Tibial nerve (tissue), 4 donors: ENCODE measurements around the gene GSG1.

Experiments used
- EP300 ChIP-seq, 2 donors: sonication (generic); formaldehyde crosslinking; IDR thresholded peaks; one replicate each; pipeline ENCODE4 v1.6.1; 2017; ENCODE audit warnings: antibody characterized with exemption in 2 of 2, mild to moderate bottlenecking in 1 of 2
- POLR2A ChIP-seq, 2 donors: fragments of 450-650 bp; IDR thresholded peaks; one replicate each; pipeline ENCODE4 v1.6.1; 2017; ENCODE audit warnings: antibody characterized with exemption in 2 of 2, mild to moderate bottlenecking in 2 of 2, moderate library complexity in 2 of 2
- TF ChIP-seq, protein P1 (sequence below), 5 experiments: fragments of 200-600 bp in 3 of 5; fragments of 450-650 bp in 2 of 5; sonication (generic) in 3 of 5; IDR thresholded peaks; one replicate each; pipeline ENCODE4 v1.5.1; 2016 to 2019; ENCODE audit warnings: antibody characterized with exemption in 5 of 5, mild to moderate bottlenecking in 3 of 5, moderate library complexity in 2 of 5

DNA sequence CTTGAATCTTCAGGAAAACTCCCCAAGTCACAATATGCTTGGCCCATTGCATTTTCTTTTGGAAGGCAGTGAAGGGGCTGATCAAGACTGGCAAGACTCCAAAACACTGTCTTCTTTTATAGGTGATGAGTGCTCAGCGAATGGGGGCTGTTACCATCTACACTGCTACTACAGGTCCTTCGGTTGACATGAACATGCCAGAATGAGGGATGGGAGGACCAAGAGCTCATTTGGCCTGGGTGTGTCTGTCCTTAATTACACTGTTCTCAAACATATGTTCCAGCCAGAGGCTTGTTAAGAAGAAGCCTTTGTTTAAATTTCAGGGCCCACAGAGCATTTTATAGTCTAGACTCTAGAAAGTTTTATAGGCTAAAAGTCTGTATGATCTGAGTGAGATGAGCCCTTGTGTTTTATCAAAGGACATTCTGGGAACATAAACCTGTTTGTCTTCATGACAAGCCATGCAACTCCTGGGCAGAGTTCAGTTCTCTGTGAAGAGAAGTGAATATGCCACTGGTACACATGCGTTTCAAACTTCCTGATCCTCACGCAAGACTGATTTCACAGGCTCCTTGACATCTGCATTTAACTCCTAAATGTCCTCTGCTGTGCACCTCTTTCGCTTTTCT is 64.0 kb downstream of the GSG1 start:
- TF ChIP-seq, protein P1, sequence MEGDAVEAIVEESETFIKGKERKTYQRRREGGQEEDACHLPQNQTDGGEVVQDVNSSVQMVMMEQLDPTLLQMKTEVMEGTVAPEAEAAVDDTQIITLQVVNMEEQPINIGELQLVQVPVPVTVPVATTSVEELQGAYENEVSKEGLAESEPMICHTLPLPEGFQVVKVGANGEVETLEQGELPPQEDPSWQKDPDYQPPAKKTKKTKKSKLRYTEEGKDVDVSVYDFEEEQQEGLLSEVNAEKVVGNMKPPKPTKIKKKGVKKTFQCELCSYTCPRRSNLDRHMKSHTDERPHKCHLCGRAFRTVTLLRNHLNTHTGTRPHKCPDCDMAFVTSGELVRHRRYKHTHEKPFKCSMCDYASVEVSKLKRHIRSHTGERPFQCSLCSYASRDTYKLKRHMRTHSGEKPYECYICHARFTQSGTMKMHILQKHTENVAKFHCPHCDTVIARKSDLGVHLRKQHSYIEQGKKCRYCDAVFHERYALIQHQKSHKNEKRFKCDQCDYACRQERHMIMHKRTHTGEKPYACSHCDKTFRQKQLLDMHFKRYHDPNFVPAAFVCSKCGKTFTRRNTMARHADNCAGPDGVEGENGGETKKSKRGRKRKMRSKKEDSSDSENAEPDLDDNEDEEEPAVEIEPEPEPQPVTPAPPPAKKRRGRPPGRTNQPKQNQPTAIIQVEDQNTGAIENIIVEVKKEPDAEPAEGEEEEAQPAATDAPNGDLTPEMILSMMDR (IDR thresholded peaks at IDR 0.05), result no peak
- TF ChIP-seq POLR2A (IDR thresholded peaks at IDR 0.05) (no peak), EP300 (IDR thresholded peaks at IDR 0.05) (no peak)
